OCI-LY1 (cell line): ENCODE results near the gene MYBBP1A.

Experiments
- EZH2 ChIP-seq: fragments of 200-600 bp; sonication (generic), shearing (Covaris generic); IDR thresholded peaks from 2 replicates; pipeline ENCODE4 v1.8.0; 2017; ENCODE audit warnings: borderline replicate concordance, mixed run types, mild to moderate bottlenecking, antibody characterized with exemption, low read length, moderate library complexity, mixed read lengths
- TF ChIP-seq, protein P1 (sequence below): fragments of 200-600 bp; sonication (generic), shearing (Covaris generic); IDR thresholded peaks from 2 replicates; pipeline ENCODE4 v1.5.1; 2017; ENCODE audit warnings: mild to moderate bottlenecking, antibody characterized with exemption, low read length, moderate library complexity, mixed read lengths

DNA sequence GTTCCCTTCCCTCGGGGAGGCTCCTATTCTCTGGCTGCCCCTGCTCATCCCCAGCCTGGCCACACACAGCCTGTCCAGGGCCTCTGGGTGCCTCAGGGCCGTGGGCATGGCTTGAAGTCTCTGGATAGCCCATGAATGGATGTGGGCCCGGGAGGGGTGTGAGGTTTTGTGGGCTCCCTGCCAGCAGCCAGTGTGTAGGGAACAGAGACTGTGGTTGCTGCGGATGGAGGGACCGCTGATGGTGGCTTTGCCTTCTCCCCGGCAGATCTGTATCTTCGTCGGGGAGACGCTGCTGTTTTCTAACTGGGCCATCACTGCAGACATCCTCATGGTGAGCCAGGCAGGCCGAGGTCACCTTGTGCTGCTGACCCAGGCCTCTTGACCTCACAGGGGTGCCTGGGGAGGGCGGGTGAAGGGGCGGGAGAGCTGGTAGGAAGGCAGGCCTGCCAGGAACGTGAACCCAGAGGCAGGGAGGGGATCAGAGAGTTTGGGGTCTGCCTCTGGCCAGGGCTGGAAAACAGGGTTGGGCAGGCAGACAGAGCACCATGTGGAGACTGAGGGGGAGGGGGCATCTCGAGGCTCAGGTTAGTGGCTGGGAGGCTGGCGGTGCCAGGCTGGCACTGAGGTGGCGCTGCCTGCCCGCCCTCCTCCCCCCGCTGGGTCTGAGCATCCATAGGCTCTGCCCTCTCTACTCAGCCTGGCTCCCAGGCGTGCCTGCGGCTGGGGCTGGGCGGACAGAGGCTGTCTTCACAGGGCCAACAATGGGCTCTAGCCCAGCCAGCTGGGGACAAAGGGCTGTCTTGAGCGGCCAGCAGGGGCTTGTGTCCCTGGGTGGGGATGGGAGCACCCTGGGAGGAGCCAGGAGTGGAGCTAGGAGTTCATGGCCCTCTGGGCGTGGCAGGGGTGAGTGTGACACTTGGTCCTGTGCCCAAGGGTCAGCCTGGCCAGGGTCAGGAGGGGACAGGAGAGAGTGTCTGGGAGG, 21.4 kb downstream of the MYBBP1A start:
- TF ChIP-seq, protein P1, sequence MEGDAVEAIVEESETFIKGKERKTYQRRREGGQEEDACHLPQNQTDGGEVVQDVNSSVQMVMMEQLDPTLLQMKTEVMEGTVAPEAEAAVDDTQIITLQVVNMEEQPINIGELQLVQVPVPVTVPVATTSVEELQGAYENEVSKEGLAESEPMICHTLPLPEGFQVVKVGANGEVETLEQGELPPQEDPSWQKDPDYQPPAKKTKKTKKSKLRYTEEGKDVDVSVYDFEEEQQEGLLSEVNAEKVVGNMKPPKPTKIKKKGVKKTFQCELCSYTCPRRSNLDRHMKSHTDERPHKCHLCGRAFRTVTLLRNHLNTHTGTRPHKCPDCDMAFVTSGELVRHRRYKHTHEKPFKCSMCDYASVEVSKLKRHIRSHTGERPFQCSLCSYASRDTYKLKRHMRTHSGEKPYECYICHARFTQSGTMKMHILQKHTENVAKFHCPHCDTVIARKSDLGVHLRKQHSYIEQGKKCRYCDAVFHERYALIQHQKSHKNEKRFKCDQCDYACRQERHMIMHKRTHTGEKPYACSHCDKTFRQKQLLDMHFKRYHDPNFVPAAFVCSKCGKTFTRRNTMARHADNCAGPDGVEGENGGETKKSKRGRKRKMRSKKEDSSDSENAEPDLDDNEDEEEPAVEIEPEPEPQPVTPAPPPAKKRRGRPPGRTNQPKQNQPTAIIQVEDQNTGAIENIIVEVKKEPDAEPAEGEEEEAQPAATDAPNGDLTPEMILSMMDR: no peak
- TF ChIP-seq EZH2: no peak
